ENCODE results near the gene DNAH2.

DNA sequence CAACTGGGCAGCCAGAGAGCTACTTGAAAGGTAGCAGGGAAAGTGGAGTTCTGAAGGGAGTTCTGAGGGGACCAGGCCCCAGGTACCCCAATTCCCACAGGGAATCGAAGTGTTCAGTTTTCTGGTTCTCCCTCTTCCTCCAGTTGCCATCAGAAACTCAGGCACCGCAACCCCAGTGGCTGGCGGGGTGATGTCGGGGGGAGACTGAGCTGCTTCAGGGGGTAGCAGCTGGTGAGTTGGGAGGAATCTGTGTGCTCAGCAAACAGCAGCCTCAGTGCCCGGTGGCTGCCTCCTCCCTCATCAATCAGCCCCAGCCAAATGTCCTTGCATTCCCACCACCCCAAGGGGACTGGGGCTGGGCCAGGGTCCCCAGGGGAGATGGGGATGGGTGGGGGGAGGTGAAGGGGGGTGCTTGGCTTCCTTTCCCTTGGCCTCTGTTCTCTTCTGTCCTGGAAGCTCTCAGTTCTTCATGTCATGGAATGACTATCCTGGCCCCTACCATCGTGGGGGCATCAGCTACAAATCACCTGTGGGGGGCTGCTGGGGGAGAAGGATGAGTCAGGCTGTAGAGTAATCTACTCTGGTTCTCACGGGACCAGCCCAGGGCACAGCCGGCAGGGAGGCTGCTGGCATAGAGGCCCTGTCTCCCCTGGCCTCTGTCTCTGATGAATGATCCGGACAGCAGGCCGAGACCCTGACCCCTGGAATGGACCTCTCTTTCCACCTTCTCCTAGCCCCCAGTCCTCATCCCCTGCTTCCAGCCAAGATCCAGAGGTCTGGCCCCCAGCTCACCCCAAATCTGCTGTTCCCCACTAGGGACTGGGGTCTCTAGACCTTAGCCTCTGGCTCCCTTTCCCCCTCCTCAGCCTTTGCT, 2.6 kb upstream of the DNAH2 start:
- TF ChIP-seq, protein P1, sequence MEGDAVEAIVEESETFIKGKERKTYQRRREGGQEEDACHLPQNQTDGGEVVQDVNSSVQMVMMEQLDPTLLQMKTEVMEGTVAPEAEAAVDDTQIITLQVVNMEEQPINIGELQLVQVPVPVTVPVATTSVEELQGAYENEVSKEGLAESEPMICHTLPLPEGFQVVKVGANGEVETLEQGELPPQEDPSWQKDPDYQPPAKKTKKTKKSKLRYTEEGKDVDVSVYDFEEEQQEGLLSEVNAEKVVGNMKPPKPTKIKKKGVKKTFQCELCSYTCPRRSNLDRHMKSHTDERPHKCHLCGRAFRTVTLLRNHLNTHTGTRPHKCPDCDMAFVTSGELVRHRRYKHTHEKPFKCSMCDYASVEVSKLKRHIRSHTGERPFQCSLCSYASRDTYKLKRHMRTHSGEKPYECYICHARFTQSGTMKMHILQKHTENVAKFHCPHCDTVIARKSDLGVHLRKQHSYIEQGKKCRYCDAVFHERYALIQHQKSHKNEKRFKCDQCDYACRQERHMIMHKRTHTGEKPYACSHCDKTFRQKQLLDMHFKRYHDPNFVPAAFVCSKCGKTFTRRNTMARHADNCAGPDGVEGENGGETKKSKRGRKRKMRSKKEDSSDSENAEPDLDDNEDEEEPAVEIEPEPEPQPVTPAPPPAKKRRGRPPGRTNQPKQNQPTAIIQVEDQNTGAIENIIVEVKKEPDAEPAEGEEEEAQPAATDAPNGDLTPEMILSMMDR (IDR thresholded peaks at IDR 0.05): no peak
- TF ChIP-seq TCF7L2 (IDR thresholded peaks at IDR 0.05; ENCODE audit: low read depth, low read length) (no peak), POLR2AphosphoS5 (IDR thresholded peaks at IDR 0.05; ENCODE audit: low read depth, low read length) (no peak), SIN3A (IDR thresholded peaks at IDR 0.05; ENCODE audit: borderline replicate concordance, insufficient read depth, low read depth, low read length) (no peak)
- TF ChIP-seq, protein P2, sequence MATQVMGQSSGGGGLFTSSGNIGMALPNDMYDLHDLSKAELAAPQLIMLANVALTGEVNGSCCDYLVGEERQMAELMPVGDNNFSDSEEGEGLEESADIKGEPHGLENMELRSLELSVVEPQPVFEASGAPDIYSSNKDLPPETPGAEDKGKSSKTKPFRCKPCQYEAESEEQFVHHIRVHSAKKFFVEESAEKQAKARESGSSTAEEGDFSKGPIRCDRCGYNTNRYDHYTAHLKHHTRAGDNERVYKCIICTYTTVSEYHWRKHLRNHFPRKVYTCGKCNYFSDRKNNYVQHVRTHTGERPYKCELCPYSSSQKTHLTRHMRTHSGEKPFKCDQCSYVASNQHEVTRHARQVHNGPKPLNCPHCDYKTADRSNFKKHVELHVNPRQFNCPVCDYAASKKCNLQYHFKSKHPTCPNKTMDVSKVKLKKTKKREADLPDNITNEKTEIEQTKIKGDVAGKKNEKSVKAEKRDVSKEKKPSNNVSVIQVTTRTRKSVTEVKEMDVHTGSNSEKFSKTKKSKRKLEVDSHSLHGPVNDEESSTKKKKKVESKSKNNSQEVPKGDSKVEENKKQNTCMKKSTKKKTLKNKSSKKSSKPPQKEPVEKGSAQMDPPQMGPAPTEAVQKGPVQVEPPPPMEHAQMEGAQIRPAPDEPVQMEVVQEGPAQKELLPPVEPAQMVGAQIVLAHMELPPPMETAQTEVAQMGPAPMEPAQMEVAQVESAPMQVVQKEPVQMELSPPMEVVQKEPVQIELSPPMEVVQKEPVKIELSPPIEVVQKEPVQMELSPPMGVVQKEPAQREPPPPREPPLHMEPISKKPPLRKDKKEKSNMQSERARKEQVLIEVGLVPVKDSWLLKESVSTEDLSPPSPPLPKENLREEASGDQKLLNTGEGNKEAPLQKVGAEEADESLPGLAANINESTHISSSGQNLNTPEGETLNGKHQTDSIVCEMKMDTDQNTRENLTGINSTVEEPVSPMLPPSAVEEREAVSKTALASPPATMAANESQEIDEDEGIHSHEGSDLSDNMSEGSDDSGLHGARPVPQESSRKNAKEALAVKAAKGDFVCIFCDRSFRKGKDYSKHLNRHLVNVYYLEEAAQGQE (IDR thresholded peaks at IDR 0.05; ENCODE audit: insufficient read depth in 1 of 2, low read depth in 2 of 2, low read length in 1 of 2): no peak
